Mesodermal cell (in vitro differentiated cells): ENCODE data around the gene APBA2.

ENCODE experiments used
- H3K27ac ChIP-seq: 2 replicates; pipeline ENCODE4 v1.7.0; 2013; ENCODE audit warnings: mild to moderate bottlenecking, low read depth, low read length, moderate library complexity; ENCODE audit not compliant: severe bottlenecking
- H3K36me3 ChIP-seq: 2 replicates; pipeline ENCODE4 v1.7.1; 2013; ENCODE audit warnings: mild to moderate bottlenecking, low read length, moderate library complexity; ENCODE audit not compliant: control insufficient read depth, insufficient read depth
- H3K4me1 ChIP-seq: one replicate; pipeline ENCODE4 v1.7.1; 2013; ENCODE audit warnings: mild to moderate bottlenecking, low read length; ENCODE audit not compliant: insufficient read depth, control insufficient read depth, poor library complexity, severe bottlenecking
- H3K4me3 ChIP-seq: 2 replicates; pipeline ENCODE4 v1.7.0; 2013; ENCODE audit warnings: low read length, control low read depth, mild to moderate bottlenecking; ENCODE audit not compliant: insufficient read depth, poor library complexity, severe bottlenecking; ENCODE audit errors: extremely low read depth
- H3K9me3 ChIP-seq: 2 replicates; pipeline ENCODE4 v1.7.1; 2013; ENCODE audit warnings: mild to moderate bottlenecking, low read length, moderate library complexity; ENCODE audit not compliant: control insufficient read depth
- WGBS, 2 experiments: methylation state at CpG; one replicate each; pipeline ENCODE4 v1.1.5; 2013; ENCODE audit warnings: missing lambda C conversion rate in 2 of 2; ENCODE audit not compliant: insufficient coverage in 2 of 2; 5-methylcytosine and 5-hydroxymethylcytosine counted together

APBA2 gene

GRCh38 chr15:29063646-29064045 lies 177.9 kb downstream of the APBA2 start:
- Histone ChIP-seq H3K36me3 (no peaks in the 10 kb centered on the region), H3K27ac (no peak overlapping the region), H3K9me3 (peaks cover 8% of the 10 kb centered on the region), H3K4me1 (no peaks in the 10 kb centered on the region), H3K4me3 (no peak overlapping the region)
- 100% methylated on average over 3 to 5 of the region's 5 CpGs for WGBS, 2 experiments

- Histone ChIP-seq H3K36me3 (no peaks in the 10 kb centered on the region), H3K4me3 (no peak overlapping the region), H3K27ac (no peak overlapping the region), H3K9me3 (peaks cover 4% of the 10 kb centered on the region), H3K4me1 (no peaks in the 10 kb centered on the region)
- 82 to 83% methylated on average over 7 to 8 of the region's 8 CpGs for WGBS, 2 experiments
Measured at GRCh38 chr15:29064290-29064689, 178.5 kb downstream of the APBA2 start.

- no peak overlapping the region for H3K4me3 ChIP-seq
- H3K9me3 ChIP-seq: peaks cover 3% of the 10 kb centered on the region
- WGBS, 2 experiments: 89 to 95% methylated on average over 6 to 8 of the region's 8 CpGs
- no peak overlapping the region for H3K27ac ChIP-seq
- no peaks in the 10 kb centered on the region for H3K4me1 ChIP-seq
- no peaks in the 10 kb centered on the region for H3K36me3 ChIP-seq
Measured at GRCh38 chr15:29064731-29065130, 179.0 kb downstream of the APBA2 start.

- Histone ChIP-seq H3K4me1 (no peaks in the 10 kb centered on the region), H3K4me3 (no peak overlapping the region), H3K27ac (no peak overlapping the region), H3K9me3 (no peaks in the 10 kb centered on the region), H3K36me3 (no peaks in the 10 kb centered on the region)
- WGBS, 2 experiments: 90 to 91% methylated on average over 3 to 5 of the region's 5 CpGs
Measured at GRCh38 chr15:29065571-29065970, 179.8 kb downstream of the APBA2 start.

GRCh38 chr15:29066310-29066709 lies 180.5 kb downstream of the APBA2 start:
- Histone ChIP-seq H3K36me3 (no peaks in the 10 kb centered on the region), H3K27ac (no peak overlapping the region), H3K4me1 (no peaks in the 10 kb centered on the region), H3K4me3 (no peak overlapping the region), H3K9me3 (no peaks in the 10 kb centered on the region)
- 93 to 98% methylated on average over 3 to 5 of the region's 5 CpGs for WGBS, 2 experiments

- Histone ChIP-seq H3K27ac (no peak overlapping the region), H3K4me1 (no peaks in the 10 kb centered on the region), H3K36me3 (no peaks in the 10 kb centered on the region), H3K9me3 (no peaks in the 10 kb centered on the region), H3K4me3 (no peak overlapping the region)
- 100% methylated on average over 1 of the region's 2 CpGs; no CpG with 5 or more reads in 1 of the 2 experiments for WGBS, 2 experiments
Measured at GRCh38 chr15:29066838-29067237, 181.1 kb downstream of the APBA2 start.

GRCh38 chr15:29067949-29068348 lies 182.2 kb downstream of the APBA2 start:
- no peaks in the 10 kb centered on the region for H3K9me3 ChIP-seq
- no peaks in the 10 kb centered on the region for H3K4me1 ChIP-seq
- H3K36me3 ChIP-seq: no peaks in the 10 kb centered on the region
- no peak overlapping the region for H3K27ac ChIP-seq
- no peak overlapping the region for H3K4me3 ChIP-seq
- 76 to 90% methylated on average over 6 to 7 of the region's 7 CpGs for WGBS, 2 experiments

GRCh38 chr15:29070471-29071231 lies 184.9 kb downstream of the APBA2 start:
- Histone ChIP-seq H3K4me1 (no peaks in the 10 kb centered on the region), H3K9me3 (no peaks in the 10 kb centered on the region), H3K4me3 (no peak overlapping the region), H3K36me3 (no peaks in the 10 kb centered on the region), H3K27ac (no peak overlapping the region)
- 90 to 94% methylated on average over 15 to 17 of the region's 17 CpGs for WGBS, 2 experiments

- Histone ChIP-seq H3K4me1 (no peaks in the 10 kb centered on the region), H3K4me3 (no peak overlapping the region), H3K9me3 (no peaks in the 10 kb centered on the region), H3K27ac (no peak overlapping the region), H3K36me3 (no peaks in the 10 kb centered on the region)
- 90 to 93% methylated on average over 3 to 6 of the region's 11 CpGs for WGBS, 2 experiments
Measured at GRCh38 chr15:29071232-29071881, 185.6 kb downstream of the APBA2 start.

GRCh38 chr15:29071882-29072273 lies 186.1 kb downstream of the APBA2 start:
- Histone ChIP-seq H3K4me3 (no peak overlapping the region), H3K4me1 (no peaks in the 10 kb centered on the region), H3K27ac (no peak overlapping the region), H3K36me3 (no peaks in the 10 kb centered on the region), H3K9me3 (no peaks in the 10 kb centered on the region)
- WGBS, 2 experiments: 90 to 92% methylated on average over 4 of the region's 7 CpGs

- 83 to 88% methylated on average over 5 of the region's 5 CpGs for WGBS, 2 experiments
- no peak overlapping the region for H3K27ac ChIP-seq
- no peaks in the 10 kb centered on the region for H3K36me3 ChIP-seq
- H3K9me3 ChIP-seq: no peaks in the 10 kb centered on the region
- no peak overlapping the region for H3K4me3 ChIP-seq
- no peaks in the 10 kb centered on the region for H3K4me1 ChIP-seq
Measured at GRCh38 chr15:29072444-29072843, 186.7 kb downstream of the APBA2 start.
